H9 (cell line): ENCODE data around the gene RPS6KA4. TPM values are rescaled to one million over a fixed set of nuclear protein-coding genes. Genes with fewer than 3 reads are reported as not detected.
"Not testable (repeated sequence)": the region's sequence is repeated elsewhere in the genome, so short reads cannot be mapped to it uniquely, and the experiment has no call there.

Source experiments
- DNase-seq: peaks from one replicate; pipeline ENCODE4 v3.0.0-alpha.2; 2017
- H2AFZ ChIP-seq: one replicate; pipeline ENCODE4 v1.6.1; 2013; ENCODE audit warnings: mild to moderate bottlenecking, low read length, control low read depth, moderate library complexity
- H2AK5ac ChIP-seq: 2 replicates; pipeline ENCODE4 v1.6.1; 2013; ENCODE audit warnings: low read length, control low read depth, mixed read lengths; ENCODE audit not compliant: insufficient read length
- H2BK120ac ChIP-seq: one replicate; pipeline ENCODE4 v1.6.1; 2013; ENCODE audit warnings: low read depth, mild to moderate bottlenecking, low read length, control low read depth, inconsistent platforms; ENCODE audit not compliant: poor library complexity, severe bottlenecking
- H2BK12ac ChIP-seq: 2 replicates; pipeline ENCODE4 v1.6.1; 2013; ENCODE audit warnings: low read length, control low read depth, mixed read lengths, low read depth; ENCODE audit not compliant: insufficient read length
- H2BK15ac ChIP-seq: 2 replicates; pipeline ENCODE4 v1.6.1; 2013; ENCODE audit warnings: low read depth, low read length, control low read depth
- H2BK20ac ChIP-seq: one replicate; pipeline ENCODE4 v1.6.1; 2013; ENCODE audit warnings: low read depth, mild to moderate bottlenecking, low read length, control low read depth, inconsistent platforms; ENCODE audit not compliant: poor library complexity, severe bottlenecking
- H2BK5ac ChIP-seq: 2 replicates; pipeline ENCODE4 v1.6.1; 2013; ENCODE audit warnings: low read length, control low read depth, mixed read lengths; ENCODE audit not compliant: insufficient read length
- H3K14ac ChIP-seq: 2 replicates; pipeline ENCODE4 v1.6.1; 2013; ENCODE audit warnings: low read length, control low read depth; ENCODE audit not compliant: insufficient read depth
- H3K18ac ChIP-seq: 2 replicates; pipeline ENCODE4 v1.6.1; 2013; ENCODE audit warnings: low read depth, mild to moderate bottlenecking, mixed read lengths, low read length, control low read depth; ENCODE audit not compliant: insufficient read length
- H3K23ac ChIP-seq: 2 replicates; pipeline ENCODE4 v1.6.1; 2013; ENCODE audit warnings: low read length, control low read depth, mixed read lengths, low read depth; ENCODE audit not compliant: insufficient read length
- H3K23me2 ChIP-seq: 2 replicates; pipeline ENCODE4 v1.6.1; 2013; ENCODE audit warnings: low read depth, mild to moderate bottlenecking, mixed read lengths, low read length, control low read depth; ENCODE audit not compliant: insufficient read length, poor library complexity, severe bottlenecking
- H3K27ac ChIP-seq: 2 replicates; pipeline ENCODE4 v1.5.1; 2013; ENCODE audit warnings: low read length, control low read depth, mixed read lengths, low read depth; ENCODE audit not compliant: insufficient read length
- H3K27me3 ChIP-seq: 2 replicates; pipeline ENCODE4 v1.6.1; 2013; ENCODE audit warnings: low read length, control low read depth, inconsistent platforms; ENCODE audit not compliant: insufficient read depth
- H3K4ac ChIP-seq: 2 replicates; pipeline ENCODE4 v1.6.1; 2013; ENCODE audit warnings: low read depth, mild to moderate bottlenecking, control low read depth, inconsistent platforms, low read length, moderate library complexity
- H3K4me1 ChIP-seq: 2 replicates; pipeline ENCODE4 v1.6.1; 2013; ENCODE audit warnings: low read length, control low read depth, inconsistent platforms; ENCODE audit not compliant: insufficient read depth
- H3K4me2 ChIP-seq: 2 replicates; pipeline ENCODE4 v1.6.1; 2013; ENCODE audit warnings: low read length, control low read depth, mixed read lengths; ENCODE audit not compliant: insufficient read length, insufficient read depth
- H3K56ac ChIP-seq: 2 replicates; pipeline ENCODE4 v1.6.1; 2013; ENCODE audit warnings: low read depth, mild to moderate bottlenecking, mixed read lengths, low read length, control low read depth; ENCODE audit not compliant: insufficient read length
- H3K79me1 ChIP-seq: 2 replicates; pipeline ENCODE4 v1.6.1; 2013; ENCODE audit warnings: low read depth, mild to moderate bottlenecking, moderate library complexity, low read length, control low read depth, inconsistent platforms; ENCODE audit not compliant: insufficient read depth, poor library complexity, severe bottlenecking
- H3K79me2 ChIP-seq: 2 replicates; pipeline ENCODE4 v1.6.1; 2013; ENCODE audit warnings: low read length, control low read depth, inconsistent platforms; ENCODE audit not compliant: insufficient read depth
- H3K9ac ChIP-seq: 2 replicates; pipeline ENCODE4 v1.6.1; 2013; ENCODE audit warnings: low read length, control low read depth, mixed read lengths; ENCODE audit not compliant: insufficient read length; ENCODE audit errors: extremely low read depth
- H3K9me3 ChIP-seq: one replicate; pipeline ENCODE4 v1.6.1; 2013; ENCODE audit warnings: low read depth, low read length, inconsistent platforms; ENCODE audit not compliant: control insufficient read depth
- H3T11ph ChIP-seq: one replicate; pipeline ENCODE4 v1.6.1; 2013; ENCODE audit warnings: mild to moderate bottlenecking, low read length, control low read depth, inconsistent platforms
- H4K20me1 ChIP-seq: one replicate; pipeline ENCODE4 v1.6.1; 2013; ENCODE audit not compliant: control insufficient read depth, insufficient read length, insufficient read depth
- H4K5ac ChIP-seq: 2 replicates; pipeline ENCODE4 v1.6.1; 2013; ENCODE audit warnings: low read depth, mild to moderate bottlenecking, mixed read lengths, low read length, control low read depth; ENCODE audit not compliant: insufficient read length
- H4K8ac ChIP-seq: replicated peaks from 2 replicates; pipeline ENCODE4 v1.6.1; 2013; ENCODE audit warnings: low read length, control low read depth, mixed read lengths, low read depth; ENCODE audit not compliant: insufficient read length
- H4K91ac ChIP-seq: 2 replicates; pipeline ENCODE4 v1.6.1; 2013; ENCODE audit warnings: low read depth, mild to moderate bottlenecking, moderate library complexity, mixed read lengths, low read length, control low read depth; ENCODE audit not compliant: insufficient read length
- H3K27ac Mint-ChIP-seq, 3 experiments: 2 replicates in 2 of 3; 3 replicates in 1 of 3; pipeline ENCODE4 v1.8.0; 2020 to 2021; ENCODE audit warnings: mixed read lengths in 3 of 3, mild to moderate bottlenecking in 1 of 3, moderate library complexity in 1 of 3
- H3K27me3 Mint-ChIP-seq: 2 replicates; pipeline ENCODE4 v1.8.0; 2021; ENCODE audit warnings: low read depth, mild to moderate bottlenecking, moderate library complexity, mixed read lengths
- H3K36me3 Mint-ChIP-seq, 3 experiments: 2 replicates in 2 of 3; 3 replicates in 1 of 3; pipeline ENCODE4 v1.8.0; 2020 to 2021; ENCODE audit warnings: low read depth in 3 of 3, mixed read lengths in 3 of 3; ENCODE audit not compliant: insufficient read depth in 1 of 3
- H3K4me1 Mint-ChIP-seq, 2 experiments: 2 replicates each; pipeline ENCODE4 v1.8.0; 2020; ENCODE audit warnings: mixed read lengths in 2 of 2
- H3K4me3 Mint-ChIP-seq, 2 experiments: 2 replicates in 1 of 2; 3 replicates in 1 of 2; pipeline ENCODE4 v1.8.0; 2020 to 2021; ENCODE audit warnings: mild to moderate bottlenecking in 2 of 2, mixed read lengths in 2 of 2, moderate library complexity in 1 of 2
- H3K9me3 Mint-ChIP-seq, 2 experiments: 2 replicates in 1 of 2; 3 replicates in 1 of 2; pipeline ENCODE4 v1.8.0; 2020; ENCODE audit warnings: mild to moderate bottlenecking in 2 of 2, mixed read lengths in 2 of 2, moderate library complexity in 1 of 2
- WGBS: extraction: QIAGEN DNeasy Blood & Tissue Kit; methylation state at CpG from one replicate; pipeline ENCODE4 v1.1.7; 2013; ENCODE audit warnings: missing lambda C conversion rate, low lambda C conversion rate, mixed read lengths; ENCODE audit not compliant: insufficient read length; ENCODE audit errors: extremely low coverage; 5-methylcytosine and 5-hydroxymethylcytosine counted together
- total RNA-seq: library from RNA; stranded (reverse); gene quantifications from 2 replicates; pipeline ENCODE4 v1.2.1, GENCODE V29; 2021
- TF ChIP-seq, protein P1 (sequence below): fragments of 200-600 bp; sonication (generic); conservative IDR thresholded peaks from 3 replicates; pipeline ENCODE4 v1.8.0; 2021; ENCODE audit warnings: antibody characterized with exemption, mild to moderate bottlenecking

Gene RPS6KA4
- total RNA-seq, 1 experiment from 2014 or later = 10.8 TPM

DNA sequence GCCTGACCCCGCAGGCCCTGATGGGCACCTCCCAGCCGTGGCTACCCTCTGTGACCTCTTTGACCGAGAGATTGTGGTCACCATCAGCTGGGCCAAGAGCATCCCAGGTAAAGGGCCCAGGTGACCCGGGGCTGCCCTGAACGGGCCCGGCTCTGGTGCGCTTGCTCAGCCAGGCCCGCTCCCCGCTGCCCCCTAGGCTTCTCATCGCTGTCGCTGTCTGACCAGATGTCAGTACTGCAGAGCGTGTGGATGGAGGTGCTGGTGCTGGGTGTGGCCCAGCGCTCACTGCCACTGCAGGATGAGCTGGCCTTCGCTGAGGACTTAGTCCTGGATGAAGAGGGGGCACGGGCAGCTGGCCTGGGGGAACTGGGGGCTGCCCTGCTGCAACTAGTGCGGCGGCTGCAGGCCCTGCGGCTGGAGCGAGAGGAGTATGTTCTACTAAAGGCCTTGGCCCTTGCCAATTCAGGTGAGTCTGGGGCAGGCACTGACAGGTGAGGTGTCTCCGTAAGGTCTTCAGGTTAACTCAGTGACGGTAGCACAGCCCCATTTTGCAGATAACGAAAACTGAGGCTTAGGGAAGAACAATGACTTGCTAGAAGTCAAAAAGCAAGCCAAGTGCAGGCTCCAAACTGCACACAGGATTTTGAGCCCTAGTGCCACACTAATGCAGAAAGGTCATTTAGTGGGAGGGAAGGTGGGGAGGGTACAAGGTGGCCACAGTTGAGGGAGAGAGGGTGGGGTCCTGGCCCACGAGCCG is 44.0 kb upstream of the RPS6KA4 start:
- DNase-seq = no peak
- no peak overlapping the region for H3K27ac ChIP-seq

DNA sequence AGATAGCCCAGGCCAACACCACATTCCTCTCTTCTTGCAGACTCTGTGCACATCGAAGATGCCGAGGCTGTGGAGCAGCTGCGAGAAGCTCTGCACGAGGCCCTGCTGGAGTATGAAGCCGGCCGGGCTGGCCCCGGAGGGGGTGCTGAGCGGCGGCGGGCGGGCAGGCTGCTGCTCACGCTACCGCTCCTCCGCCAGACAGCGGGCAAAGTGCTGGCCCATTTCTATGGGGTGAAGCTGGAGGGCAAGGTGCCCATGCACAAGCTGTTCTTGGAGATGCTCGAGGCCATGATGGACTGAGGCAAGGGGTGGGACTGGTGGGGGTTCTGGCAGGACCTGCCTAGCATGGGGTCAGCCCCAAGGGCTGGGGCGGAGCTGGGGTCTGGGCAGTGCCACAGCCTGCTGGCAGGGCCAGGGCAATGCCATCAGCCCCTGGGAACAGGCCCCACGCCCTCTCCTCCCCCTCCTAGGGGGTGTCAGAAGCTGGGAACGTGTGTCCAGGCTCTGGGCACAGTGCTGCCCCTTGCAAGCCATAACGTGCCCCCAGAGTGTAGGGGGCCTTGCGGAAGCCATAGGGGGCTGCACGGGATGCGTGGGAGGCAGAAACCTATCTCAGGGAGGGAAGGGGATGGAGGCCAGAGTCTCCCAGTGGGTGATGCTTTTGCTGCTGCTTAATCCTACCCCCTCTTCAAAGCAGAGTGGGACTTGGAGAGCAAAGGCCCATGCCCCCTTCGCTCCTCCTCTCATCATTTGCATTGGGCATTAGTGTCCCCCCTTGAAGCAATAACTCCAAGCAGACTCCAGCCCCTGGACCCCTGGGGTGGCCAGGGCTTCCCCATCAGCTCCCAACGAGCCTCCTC is 43.1 kb upstream of the RPS6KA4 start:
- not testable (repeated sequence) for H3K27ac ChIP-seq, H2BK20ac ChIP-seq, H2BK15ac ChIP-seq, H4K8ac ChIP-seq, H3K9ac ChIP-seq, H3K23ac ChIP-seq, H3K4ac ChIP-seq, H2BK120ac ChIP-seq, H2AK5ac ChIP-seq, H3K79me2 ChIP-seq, H4K20me1 ChIP-seq, DNase-seq, H3K14ac ChIP-seq, H3K27me3 Mint-ChIP-seq, H2AFZ ChIP-seq, H3K9me3 Mint-ChIP-seq, H3K23me2 ChIP-seq, H3K18ac ChIP-seq, H3K4me1 ChIP-seq, H2BK12ac ChIP-seq, H4K5ac ChIP-seq, H3K79me1 ChIP-seq, H3T11ph ChIP-seq, H3K9me3 ChIP-seq, H3K56ac ChIP-seq, H4K91ac ChIP-seq, H3K27me3 ChIP-seq, H2BK5ac ChIP-seq
- Mint-ChIP-seq H3K4me3 (peak overlapping the region; percentile 90 to 93), H3K27ac (peak overlapping the region in 2 of 3 experiments; percentile 75 to 100; a peak in 3 of 7 replicates), H3K4me1 (peaks cover 14 to 17% of the 10 kb centered on the region in 2 experiments), H3K36me3 (peaks cover 18 to 43% (median 29%) of the 10 kb centered on the region in 3 experiments; a peak in 6 of 7 replicates)
- peak overlapping the region; percentile 51 for H3K4me2 ChIP-seq
- no CpG with 5 or more reads among the region's 25 CpGs for WGBS

More for the DNA sequence above, 44.0 kb upstream of the RPS6KA4 start:
- Histone ChIP-seq H2BK120ac (no peak overlapping the region), H3K4ac (no peak overlapping the region), H3T11ph (no peak overlapping the region), H3K23me2 (peaks cover 3% of the 10 kb centered on the region), H4K8ac (no peak overlapping the region), H2BK5ac (no peak overlapping the region), H3K14ac (no peak overlapping the region), H3K23ac (no peak overlapping the region), H4K91ac (no peak overlapping the region), H3K18ac (no peak overlapping the region), H2AFZ (no peak overlapping the region), H2BK20ac (no peak overlapping the region), H3K4me1 (no peaks in the 10 kb centered on the region), H3K9me3 (no peaks in the 10 kb centered on the region), H2BK12ac (no peak overlapping the region), H2BK15ac (no peak overlapping the region), H3K79me1 (no peaks in the 10 kb centered on the region), H3K4me2 (no peak overlapping the region), H3K9ac (no peak overlapping the region), H3K56ac (no peak overlapping the region), H4K20me1 (no peaks in the 10 kb centered on the region), H3K27me3 (no peaks in the 10 kb centered on the region), H2AK5ac (no peak overlapping the region), H3K79me2 (peaks cover 4% of the 10 kb centered on the region; the same call in 1 of the 2 replicates), H4K5ac (no peak overlapping the region)
- Mint-ChIP-seq H3K4me1 (peaks cover 14 to 17% of the 10 kb centered on the region in 2 experiments), H3K27ac (peak overlapping the region in 1 of 3 experiments; percentile 95; a peak in 1 of 7 replicates), H3K4me3 (peak overlapping the region; percentile 29 to 35; a peak in 4 of 5 replicates), H3K27me3 (no peaks in the 10 kb centered on the region), H3K9me3 (no peaks in the 10 kb centered on the region), H3K36me3 (peaks cover 18 to 40% (median 20%) of the 10 kb centered on the region in 3 experiments; a peak in 6 of 7 replicates)
- TF ChIP-seq, protein P1, sequence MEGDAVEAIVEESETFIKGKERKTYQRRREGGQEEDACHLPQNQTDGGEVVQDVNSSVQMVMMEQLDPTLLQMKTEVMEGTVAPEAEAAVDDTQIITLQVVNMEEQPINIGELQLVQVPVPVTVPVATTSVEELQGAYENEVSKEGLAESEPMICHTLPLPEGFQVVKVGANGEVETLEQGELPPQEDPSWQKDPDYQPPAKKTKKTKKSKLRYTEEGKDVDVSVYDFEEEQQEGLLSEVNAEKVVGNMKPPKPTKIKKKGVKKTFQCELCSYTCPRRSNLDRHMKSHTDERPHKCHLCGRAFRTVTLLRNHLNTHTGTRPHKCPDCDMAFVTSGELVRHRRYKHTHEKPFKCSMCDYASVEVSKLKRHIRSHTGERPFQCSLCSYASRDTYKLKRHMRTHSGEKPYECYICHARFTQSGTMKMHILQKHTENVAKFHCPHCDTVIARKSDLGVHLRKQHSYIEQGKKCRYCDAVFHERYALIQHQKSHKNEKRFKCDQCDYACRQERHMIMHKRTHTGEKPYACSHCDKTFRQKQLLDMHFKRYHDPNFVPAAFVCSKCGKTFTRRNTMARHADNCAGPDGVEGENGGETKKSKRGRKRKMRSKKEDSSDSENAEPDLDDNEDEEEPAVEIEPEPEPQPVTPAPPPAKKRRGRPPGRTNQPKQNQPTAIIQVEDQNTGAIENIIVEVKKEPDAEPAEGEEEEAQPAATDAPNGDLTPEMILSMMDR = no peak; the same call in 1 of the 3 replicates
- WGBS = no CpG with 5 or more reads among the region's 24 CpGs
